Left renal cortex interstitium (tissue), 4 donors: ENCODE results near the gene PREB. TPM values are rescaled to one million over a fixed set of nuclear protein-coding genes. Genes with fewer than 3 reads are reported as not detected.

Source experiments
- DNase-seq, 4 donors: peaks; one replicate each; pipeline ENCODE4 v3.0.0-alpha.2; 2013; ENCODE audit warnings: low read depth in 4 of 4, low spot score in 2 of 4, missing footprints in 1 of 4
- polyA plus RNA-seq, 4 donors: library from polyadenylated mRNA; unstranded; fragments of 120-200 nt; gene quantifications; one replicate each; pipeline ENCODE4 v1.2.1, GENCODE V29; 2013; ENCODE audit not compliant: insufficient read length in 4 of 4

Gene PREB
- polyA plus RNA-seq, 4 donors, result 46.6 to 54.1 (median 52.2) TPM

GRCh38 chr2:27154488-27154887, 20.1 kb upstream of the PREB start:
- peak in 2 of 4 donors; percentile 28 to 34 for DNase-seq

- DNase-seq, result no peak
Observed at GRCh38 chr2:27152796-27153464, 18.5 kb upstream of the PREB start.

GRCh38 chr2:27152102-27152795, 17.8 kb upstream of the PREB start:
- DNase-seq, result no peak

GRCh38 chr2:27150639-27151230, 16.3 kb upstream of the PREB start:
- DNase-seq, result no peak

GRCh38 chr2:27149570-27150405, 15.4 kb upstream of the PREB start:
- DNase-seq, result no peak

GRCh38 chr2:27148801-27149439, 14.5 kb upstream of the PREB start, which contains the start of gene TCF23:
Gene TCF23 (plus strand): TSS chr2:27149004. CDS start chr2:27149134, 130 bp downstream.
- peak in 2 of 4 donors; percentile 23 to 36 for DNase-seq

- no peak for DNase-seq
Observed at GRCh38 chr2:27147935-27148334, 13.5 kb upstream of the PREB start.

- DNase-seq, result no peak
Observed at GRCh38 chr2:27145682-27146081, 11.2 kb upstream of the PREB start.

- no peak for DNase-seq
Observed at GRCh38 chr2:27143285-27143684, 8.8 kb upstream of the PREB start.

- DNase-seq, result no peak
Observed at GRCh38 chr2:27139310-27139709, 4.9 kb upstream of the PREB start, which contains the start of gene PRR30. Gene PRR30 (minus strand): TSS chr2:27139410. CDS start chr2:27138329, 1,081 bp downstream.

GRCh38 chr2:27138111-27138510, 3.7 kb upstream of the PREB start:
- no peak for DNase-seq

- DNase-seq, result no peak
Observed at GRCh38 chr2:27137322-27137935, 3.0 kb upstream of the PREB start.

- no peak for DNase-seq
Observed at GRCh38 chr2:27136751-27137150, 2.3 kb upstream of the PREB start.

- no peak for DNase-seq
Observed at GRCh38 chr2:27135478-27135955, 1.1 kb upstream of the PREB start.

GRCh38 chr2:27134781-27135477, 493 bp upstream of the PREB start:
- DNase-seq, result no peak

GRCh38 chr2:27133195-27133875, 1.1 kb downstream of the PREB start:
- DNase-seq, result no peak

- DNase-seq, result no peak
Observed at GRCh38 chr2:27131429-27131828, 3.0 kb downstream of the PREB start.

- no peak for DNase-seq
Observed at GRCh38 chr2:27130396-27130795, 4.0 kb downstream of the PREB start.
